PC-9 (cell line): ENCODE measurements around the gene GPS1.

Experiments
- EZH2 ChIP-seq: fragments of 200-600 bp; sonication (generic); IDR thresholded peaks from 2 replicates; pipeline ENCODE4 v1.8.0; 2017; ENCODE audit warnings: antibody characterized with exemption, low read depth
- TF ChIP-seq, protein P1 (sequence below): fragments of 200-600 bp; sonication (generic); conservative IDR thresholded peaks from 2 replicates; pipeline ENCODE4 v1.6.1; 2017; ENCODE audit warnings: mixed run types, antibody characterized with exemption, mild to moderate bottlenecking, moderate library complexity

DNA sequence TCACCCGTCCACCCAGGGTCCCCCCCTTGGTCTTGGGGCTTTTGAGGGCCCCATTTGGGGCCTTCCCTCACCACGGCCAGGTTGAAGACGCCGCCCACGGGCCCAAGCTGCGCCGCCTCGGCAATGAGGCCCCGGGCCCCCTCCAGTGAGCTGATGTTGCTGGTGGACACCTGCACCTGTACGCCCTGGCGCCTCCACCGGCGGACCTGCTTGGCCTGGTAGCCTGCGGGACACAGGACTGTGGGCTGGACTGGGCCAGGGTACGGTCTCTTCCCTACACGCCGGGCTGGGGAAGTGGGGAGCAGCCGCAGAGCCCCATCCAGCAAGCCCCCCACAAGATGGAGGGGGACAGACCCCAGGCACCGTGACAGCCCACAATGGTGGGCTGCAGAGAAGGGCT is 30.8 kb downstream of the GPS1 start:
- TF ChIP-seq, protein P1, sequence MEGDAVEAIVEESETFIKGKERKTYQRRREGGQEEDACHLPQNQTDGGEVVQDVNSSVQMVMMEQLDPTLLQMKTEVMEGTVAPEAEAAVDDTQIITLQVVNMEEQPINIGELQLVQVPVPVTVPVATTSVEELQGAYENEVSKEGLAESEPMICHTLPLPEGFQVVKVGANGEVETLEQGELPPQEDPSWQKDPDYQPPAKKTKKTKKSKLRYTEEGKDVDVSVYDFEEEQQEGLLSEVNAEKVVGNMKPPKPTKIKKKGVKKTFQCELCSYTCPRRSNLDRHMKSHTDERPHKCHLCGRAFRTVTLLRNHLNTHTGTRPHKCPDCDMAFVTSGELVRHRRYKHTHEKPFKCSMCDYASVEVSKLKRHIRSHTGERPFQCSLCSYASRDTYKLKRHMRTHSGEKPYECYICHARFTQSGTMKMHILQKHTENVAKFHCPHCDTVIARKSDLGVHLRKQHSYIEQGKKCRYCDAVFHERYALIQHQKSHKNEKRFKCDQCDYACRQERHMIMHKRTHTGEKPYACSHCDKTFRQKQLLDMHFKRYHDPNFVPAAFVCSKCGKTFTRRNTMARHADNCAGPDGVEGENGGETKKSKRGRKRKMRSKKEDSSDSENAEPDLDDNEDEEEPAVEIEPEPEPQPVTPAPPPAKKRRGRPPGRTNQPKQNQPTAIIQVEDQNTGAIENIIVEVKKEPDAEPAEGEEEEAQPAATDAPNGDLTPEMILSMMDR = no peak
- TF ChIP-seq EZH2 = no peak
